ENCODE measurements around the gene ZFAND2A.
"Not testable (repeated sequence)": the region's sequence is repeated elsewhere in the genome, so short reads cannot be mapped to it uniquely, and the experiment has no call there.

The ZFAND2A gene

GRCh38 chr7:1174881-1175596, 15.0 kb upstream of the ZFAND2A start:
- DNase-seq = no peak

- no peak for DNase-seq
These were observed 14.0 kb upstream of the ZFAND2A start for GRCh38 chr7:1174002-1174401.

GRCh38 chr7:1172666-1173523, 12.9 kb upstream of the ZFAND2A start:
- no peak for DNase-seq

GRCh38 chr7:1171516-1171915, 11.5 kb upstream of the ZFAND2A start:
- not testable (repeated sequence) for DNase-seq

- DNase-seq = no peak
These were observed 10.9 kb upstream of the ZFAND2A start for GRCh38 chr7:1170741-1171501.

GRCh38 chr7:1169409-1170368, 9.7 kb upstream of the ZFAND2A start:
- peak; percentile 87 for DNase-seq

- DNase-seq = no peak
These were observed 8.4 kb upstream of the ZFAND2A start for GRCh38 chr7:1168422-1168821.

GRCh38 chr7:1164436-1164835, 4.4 kb upstream of the ZFAND2A start:
- DNase-seq = no peak

GRCh38 chr7:1163121-1163520, 3.1 kb upstream of the ZFAND2A start:
- no peak for DNase-seq

- DNase-seq = no peak
These were observed 650 bp upstream of the ZFAND2A start for GRCh38 chr7:1160670-1161021.

GRCh38 chr7:1159231-1159630, 765 bp downstream of the ZFAND2A start:
- DNase-seq = not testable (repeated sequence)

- DNase-seq = no peak
These were observed 1.5 kb downstream of the ZFAND2A start for GRCh38 chr7:1158203-1159126.

- no peak for DNase-seq
These were observed 3.0 kb downstream of the ZFAND2A start for GRCh38 chr7:1156782-1157535.

GRCh38 chr7:1155818-1156781, 3.9 kb downstream of the ZFAND2A start:
- DNase-seq = not testable (repeated sequence)

- DNase-seq = no peak
These were observed 5.7 kb downstream of the ZFAND2A start for GRCh38 chr7:1154172-1154739.

GRCh38 chr7:1152492-1152891, 7.5 kb downstream of the ZFAND2A start:
- DNase-seq = no peak

- no peak for DNase-seq
These were observed 8.2 kb downstream of the ZFAND2A start for GRCh38 chr7:1151653-1152425.

GRCh38 chr7:1151156-1151555, 8.8 kb downstream of the ZFAND2A start:
- no peak for DNase-seq
